ENCODE data around the gene RTBDN.

Gene RTBDN

DNA sequence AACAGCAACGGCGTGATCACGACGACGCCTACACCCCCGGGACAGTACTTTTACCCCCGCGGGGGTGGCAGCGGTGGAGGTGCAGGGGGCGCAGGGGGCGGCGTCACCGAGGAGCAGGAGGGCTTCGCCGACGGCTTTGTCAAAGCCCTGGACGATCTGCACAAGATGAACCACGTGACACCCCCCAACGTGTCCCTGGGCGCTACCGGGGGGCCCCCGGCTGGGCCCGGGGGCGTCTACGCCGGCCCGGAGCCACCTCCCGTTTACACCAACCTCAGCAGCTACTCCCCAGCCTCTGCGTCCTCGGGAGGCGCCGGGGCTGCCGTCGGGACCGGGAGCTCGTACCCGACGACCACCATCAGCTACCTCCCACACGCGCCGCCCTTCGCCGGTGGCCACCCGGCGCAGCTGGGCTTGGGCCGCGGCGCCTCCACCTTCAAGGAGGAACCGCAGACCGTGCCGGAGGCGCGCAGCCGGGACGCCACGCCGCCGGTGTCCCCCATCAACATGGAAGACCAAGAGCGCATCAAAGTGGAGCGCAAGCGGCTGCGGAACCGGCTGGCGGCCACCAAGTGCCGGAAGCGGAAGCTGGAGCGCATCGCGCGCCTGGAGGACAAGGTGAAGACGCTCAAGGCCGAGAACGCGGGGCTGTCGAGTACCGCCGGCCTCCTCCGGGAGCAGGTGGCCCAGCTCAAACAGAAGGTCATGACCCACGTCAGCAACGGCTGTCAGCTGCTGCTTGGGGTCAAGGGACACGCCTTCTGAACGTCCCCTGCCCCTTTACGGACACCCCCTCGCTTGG lies 42.1 kb downstream of the RTBDN start:
- TF ChIP-seq CTCF (IDR thresholded peaks at IDR 0.05; ENCODE audit: borderline replicate concordance, insufficient read depth, low read depth, low read length): no peak
- H3K4me3 ChIP-seq (ENCODE audit: low read depth, low read length): peak overlapping the region; percentile 95

DNA sequence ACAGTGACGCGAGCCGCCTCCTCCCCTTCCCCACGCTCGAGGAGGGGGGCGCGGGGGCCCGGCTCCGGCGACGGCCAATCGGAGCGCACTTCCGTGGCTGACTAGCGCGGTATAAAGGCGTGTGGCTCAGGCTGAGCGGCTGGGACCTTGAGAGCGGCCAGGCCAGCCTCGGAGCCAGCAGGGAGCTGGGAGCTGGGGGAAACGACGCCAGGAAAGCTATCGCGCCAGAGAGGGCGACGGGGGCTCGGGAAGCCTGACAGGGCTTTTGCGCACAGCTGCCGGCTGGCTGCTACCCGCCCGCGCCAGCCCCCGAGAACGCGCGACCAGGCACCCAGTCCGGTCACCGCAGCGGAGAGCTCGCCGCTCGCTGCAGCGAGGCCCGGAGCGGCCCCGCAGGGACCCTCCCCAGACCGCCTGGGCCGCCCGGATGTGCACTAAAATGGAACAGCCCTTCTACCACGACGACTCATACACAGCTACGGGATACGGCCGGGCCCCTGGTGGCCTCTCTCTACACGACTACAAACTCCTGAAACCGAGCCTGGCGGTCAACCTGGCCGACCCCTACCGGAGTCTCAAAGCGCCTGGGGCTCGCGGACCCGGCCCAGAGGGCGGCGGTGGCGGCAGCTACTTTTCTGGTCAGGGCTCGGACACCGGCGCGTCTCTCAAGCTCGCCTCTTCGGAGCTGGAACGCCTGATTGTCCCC lies 42.9 kb downstream of the RTBDN start, which contains the start of gene JUNB:
TSS of gene JUNB (plus strand) at position 142 of the 706 bp plus-strand sequence. CDS start at position 428, 286 bp downstream.
- peak within 1 kb of the TSS; percentile 95 for H3K4me3 ChIP-seq (ENCODE audit: low read depth, low read length)
- TF ChIP-seq CTCF (IDR thresholded peaks at IDR 0.05; ENCODE audit: borderline replicate concordance, insufficient read depth, low read depth, low read length): peak; percentile 20; the same call in 1 of the 2 replicates

- peak overlapping the region; percentile 95 for H3K4me3 ChIP-seq (ENCODE audit: low read depth, low read length)
- TF ChIP-seq CTCF (IDR thresholded peaks at IDR 0.05; ENCODE audit: borderline replicate concordance, insufficient read depth, low read depth, low read length): no peak
Observed at GRCh38 chr19:12790628-12791344, 43.6 kb downstream of the RTBDN start.

- H3K4me3 ChIP-seq (ENCODE audit: low read depth, low read length): peak overlapping the region; percentile 95
- no peak for TF ChIP-seq CTCF (IDR thresholded peaks at IDR 0.05; ENCODE audit: borderline replicate concordance, insufficient read depth, low read depth, low read length)
Observed at GRCh38 chr19:12789904-12790619, 44.3 kb downstream of the RTBDN start.

DNA sequence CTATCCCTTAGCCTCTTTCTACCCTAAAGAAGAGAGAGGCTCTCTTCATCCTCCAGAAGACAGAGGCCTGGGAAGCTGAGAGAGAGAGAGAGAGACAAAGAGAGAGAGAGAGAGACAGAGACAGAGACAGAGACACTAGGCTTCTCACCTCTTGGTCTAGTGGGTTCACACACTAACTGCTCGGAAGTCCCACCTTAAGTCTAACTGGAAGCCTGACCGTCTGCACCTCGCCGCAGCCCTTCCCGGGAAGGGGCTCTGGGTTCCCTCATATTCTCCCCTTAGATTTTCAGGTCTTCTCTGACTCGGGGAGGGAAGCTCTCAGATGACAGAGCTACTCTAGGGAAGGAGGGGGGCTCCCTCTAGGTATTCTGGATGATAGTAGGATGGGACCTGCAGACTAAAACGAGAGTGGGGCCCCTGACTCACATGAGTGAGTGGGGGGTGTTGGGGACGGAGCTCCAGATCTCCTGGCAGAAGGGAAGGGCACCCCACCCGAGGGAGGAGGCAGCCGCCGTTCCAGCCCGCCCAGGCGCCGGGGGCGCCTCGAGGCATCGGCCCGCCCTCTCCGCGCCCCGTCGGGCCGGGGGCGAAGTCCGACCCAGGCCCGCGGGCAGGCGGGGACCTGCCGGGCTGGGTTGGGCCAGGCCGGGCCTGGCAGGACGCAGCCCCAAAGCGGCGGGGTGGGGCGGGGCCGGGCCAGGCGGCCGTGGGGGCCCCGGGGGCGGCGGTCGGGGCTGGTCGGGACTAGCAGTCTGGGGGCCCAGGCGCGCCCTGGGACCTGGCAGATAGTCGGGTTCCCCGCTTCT lies 45.1 kb downstream of the RTBDN start:
- H3K4me3 ChIP-seq (ENCODE audit: low read depth, low read length): peak overlapping the region; percentile 95
- TF ChIP-seq CTCF (IDR thresholded peaks at IDR 0.05; ENCODE audit: borderline replicate concordance, insufficient read depth, low read depth, low read length): no peak

GRCh38 chr19:12788682-12789097 lies 45.7 kb downstream of the RTBDN start:
- no peak for TF ChIP-seq CTCF (IDR thresholded peaks at IDR 0.05; ENCODE audit: borderline replicate concordance, insufficient read depth, low read depth, low read length)
- peak overlapping the region; percentile 95 for H3K4me3 ChIP-seq (ENCODE audit: low read depth, low read length)
